RWPE1 (cell line): ENCODE results near the gene PDGFRB.

Source experiments
- CTCF ChIA-PET: fragments of 350-600 bp; sonication (Branson Sonifier 250); formaldehyde crosslinking; extraction: SDS; loops from one replicate; lab custom pipeline; 2021; lab: Yijun Ruan, JAX
- POLR2A ChIA-PET: fragments of 400-600 bp; formaldehyde crosslinking; extraction: SDS; loops from one replicate; lab custom pipeline; 2020; ENCODE audit warnings: antibody characterized with exemption; ENCODE audit not compliant: low non-redundant PET; lab: Yijun Ruan, JAX
- DNase-seq: peaks from one replicate; pipeline ENCODE4 v3.0.0; 2012; ENCODE audit warnings: low spot score
- H3K27ac ChIP-seq: fragments of 450-650 bp; 2 replicates; pipeline ENCODE4 v1.5.1; 2017
- TF ChIP-seq, protein P1 (sequence below): fragments of 450-650 bp; conservative IDR thresholded peaks from 2 replicates; pipeline ENCODE4 v1.5.1; 2017; ENCODE audit warnings: low read depth, mild to moderate bottlenecking

PDGFRB gene

DNA sequence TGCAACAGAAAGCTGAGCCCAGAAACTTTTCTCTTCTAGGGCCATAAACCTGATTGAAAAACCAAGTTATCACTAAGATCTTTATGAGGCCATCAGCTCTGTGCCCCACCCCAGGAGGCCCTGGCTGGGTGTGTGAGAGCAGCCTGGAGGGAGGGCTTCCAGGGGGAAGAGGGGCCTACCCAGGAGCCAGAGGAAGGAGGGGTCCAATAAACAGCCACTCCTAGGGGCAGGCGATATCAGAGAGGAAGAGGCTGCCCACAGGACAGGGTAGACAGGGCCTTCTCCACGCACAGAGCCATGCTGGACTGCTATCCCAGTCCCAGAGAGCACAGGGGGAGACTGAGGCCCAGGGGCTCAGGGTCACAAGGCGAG lies 6.5 kb upstream of the PDGFRB start:
- 0 out of 2 replicates have a peak overlapping the region, but pooled peaks have one; percentile 2 for H3K27ac ChIP-seq
- DNase-seq: no peak
- POLR2A ChIA-PET: no interaction called here
- CTCF ChIA-PET: interaction anchor here (0.6 to 1.6 kb wide), 11 partner anchors 13 to 471 kb away, joined by 3 to 6 read pairs (median 4); no protein-coding TSS in a partner anchor
- TF ChIP-seq, protein P1, sequence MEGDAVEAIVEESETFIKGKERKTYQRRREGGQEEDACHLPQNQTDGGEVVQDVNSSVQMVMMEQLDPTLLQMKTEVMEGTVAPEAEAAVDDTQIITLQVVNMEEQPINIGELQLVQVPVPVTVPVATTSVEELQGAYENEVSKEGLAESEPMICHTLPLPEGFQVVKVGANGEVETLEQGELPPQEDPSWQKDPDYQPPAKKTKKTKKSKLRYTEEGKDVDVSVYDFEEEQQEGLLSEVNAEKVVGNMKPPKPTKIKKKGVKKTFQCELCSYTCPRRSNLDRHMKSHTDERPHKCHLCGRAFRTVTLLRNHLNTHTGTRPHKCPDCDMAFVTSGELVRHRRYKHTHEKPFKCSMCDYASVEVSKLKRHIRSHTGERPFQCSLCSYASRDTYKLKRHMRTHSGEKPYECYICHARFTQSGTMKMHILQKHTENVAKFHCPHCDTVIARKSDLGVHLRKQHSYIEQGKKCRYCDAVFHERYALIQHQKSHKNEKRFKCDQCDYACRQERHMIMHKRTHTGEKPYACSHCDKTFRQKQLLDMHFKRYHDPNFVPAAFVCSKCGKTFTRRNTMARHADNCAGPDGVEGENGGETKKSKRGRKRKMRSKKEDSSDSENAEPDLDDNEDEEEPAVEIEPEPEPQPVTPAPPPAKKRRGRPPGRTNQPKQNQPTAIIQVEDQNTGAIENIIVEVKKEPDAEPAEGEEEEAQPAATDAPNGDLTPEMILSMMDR: no peak

DNA sequence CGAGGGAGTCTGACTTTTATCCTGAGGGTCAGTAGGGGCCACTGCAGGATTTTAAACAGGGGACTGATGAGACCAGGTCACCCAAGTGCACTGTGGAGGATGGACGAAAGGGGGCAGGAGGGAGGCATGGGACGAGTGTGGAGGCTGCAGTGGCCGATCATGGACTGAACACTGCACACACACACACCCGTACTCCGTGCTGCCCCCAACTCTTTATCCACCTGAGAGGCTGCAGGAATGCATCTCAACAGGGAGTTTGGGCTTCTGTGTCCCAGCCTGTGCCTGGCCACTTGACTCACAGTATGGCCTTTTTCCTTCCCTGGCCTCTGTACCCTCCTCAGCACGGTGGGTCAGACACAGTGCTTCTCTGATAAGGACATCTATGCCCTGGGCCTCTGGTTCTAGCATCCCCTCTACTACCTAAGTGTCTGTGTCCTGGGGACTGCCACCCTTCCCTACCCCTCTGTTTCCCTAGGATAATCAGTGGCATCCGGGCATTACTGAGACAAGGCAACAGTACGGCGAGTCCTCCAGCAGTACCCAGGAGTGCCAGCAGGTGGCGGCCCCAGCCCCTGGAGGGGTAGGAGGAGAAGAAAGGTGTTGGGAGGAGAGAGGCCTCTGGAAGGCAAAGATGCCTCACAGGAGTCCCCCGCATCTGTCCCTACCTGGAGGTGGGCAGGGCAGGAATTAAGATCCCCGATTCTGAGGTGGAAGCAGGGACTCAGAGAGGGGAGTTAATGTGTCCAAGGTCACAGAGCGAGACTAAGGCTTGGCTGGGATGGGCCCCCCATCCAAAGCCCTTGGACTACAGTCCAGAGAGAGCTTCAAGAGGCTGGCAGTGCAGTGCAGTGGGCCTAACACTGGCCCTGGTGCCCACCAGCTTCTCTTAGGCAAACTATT lies 5.8 kb upstream of the PDGFRB start:
- ChIA-PET POLR2A (no interaction called here), CTCF (interaction anchor here (0.6 to 1.6 kb wide), 14 partner anchors 13 to 471 kb away, joined by 3 to 6 read pairs (median 4); no protein-coding TSS in a partner anchor)
- TF ChIP-seq, protein P1: peak; percentile 98
- DNase-seq: peak; percentile 93
- 0 out of 2 replicates have a peak overlapping the region, but pooled peaks have one; percentile 2 for H3K27ac ChIP-seq

DNA sequence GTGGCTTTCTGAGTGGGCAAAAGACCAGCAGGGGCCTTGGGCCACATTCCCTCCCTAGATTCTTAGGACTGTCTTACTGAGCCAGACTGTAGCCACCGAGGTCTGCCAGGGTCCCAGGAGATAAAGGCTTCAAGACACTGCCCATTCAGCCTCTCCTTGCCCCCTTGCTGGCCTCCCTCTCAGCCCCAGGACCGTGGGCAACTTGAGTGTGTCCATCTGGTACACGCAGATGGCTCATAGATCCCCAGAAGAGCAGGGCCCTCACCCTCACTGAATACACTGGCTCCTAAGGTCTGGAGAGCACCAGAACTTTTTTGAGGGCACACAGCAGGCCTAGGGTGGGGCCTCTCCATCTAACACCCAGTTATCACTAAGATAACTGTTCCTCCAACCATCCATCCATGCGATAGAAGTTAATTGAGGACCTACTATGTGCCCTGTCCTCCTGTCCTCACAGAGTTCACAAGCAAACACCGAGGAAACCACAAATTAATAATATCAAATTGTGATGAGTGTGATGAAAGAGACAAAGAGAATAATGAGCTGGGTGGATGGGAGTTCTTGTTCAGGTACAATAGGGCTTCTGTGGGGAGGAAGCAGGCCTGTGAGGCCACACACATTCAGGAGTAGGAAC lies 4.9 kb upstream of the PDGFRB start:
- CTCF ChIA-PET: interaction anchor here (0.6 to 1.0 kb wide), 5 partner anchors 27 to 190 kb away, joined by 3 to 8 read pairs (median 3); no protein-coding TSS in a partner anchor
- TF ChIP-seq, protein P1: no peak
- POLR2A ChIA-PET: no interaction called here
- no peak for DNase-seq
- H3K27ac ChIP-seq: no peak overlapping the region

DNA sequence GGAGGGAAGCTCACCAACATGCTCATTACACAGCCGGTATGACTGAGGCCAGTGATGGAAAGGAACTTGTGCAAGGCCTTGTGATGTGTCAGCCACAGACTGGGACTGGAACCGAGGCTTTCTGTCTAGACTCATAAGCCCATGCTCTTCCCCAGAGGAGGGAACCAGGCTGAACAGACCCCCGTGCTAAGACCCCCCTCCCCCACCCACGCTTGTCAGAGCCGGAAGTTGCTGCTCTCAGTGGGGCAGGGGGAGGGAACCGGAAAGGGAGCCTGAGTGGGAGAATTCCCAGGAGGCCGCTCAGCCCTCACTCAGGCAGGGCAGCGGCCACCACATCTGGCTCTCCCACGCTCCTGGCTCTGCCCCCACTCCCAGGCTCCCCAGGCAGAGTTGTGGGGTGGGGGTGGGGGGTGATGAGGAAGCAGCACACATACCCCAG lies 4.1 kb upstream of the PDGFRB start:
- POLR2A ChIA-PET: no interaction called here
- CTCF ChIA-PET: interaction anchor here (0.5 to 1.2 kb wide), 4 partner anchors 11 to 191 kb away, joined by 3 to 8 read pairs (median 3); no protein-coding TSS in a partner anchor
- TF ChIP-seq, protein P1: no peak
- DNase-seq: no peak
- H3K27ac ChIP-seq: no peak overlapping the region

DNA sequence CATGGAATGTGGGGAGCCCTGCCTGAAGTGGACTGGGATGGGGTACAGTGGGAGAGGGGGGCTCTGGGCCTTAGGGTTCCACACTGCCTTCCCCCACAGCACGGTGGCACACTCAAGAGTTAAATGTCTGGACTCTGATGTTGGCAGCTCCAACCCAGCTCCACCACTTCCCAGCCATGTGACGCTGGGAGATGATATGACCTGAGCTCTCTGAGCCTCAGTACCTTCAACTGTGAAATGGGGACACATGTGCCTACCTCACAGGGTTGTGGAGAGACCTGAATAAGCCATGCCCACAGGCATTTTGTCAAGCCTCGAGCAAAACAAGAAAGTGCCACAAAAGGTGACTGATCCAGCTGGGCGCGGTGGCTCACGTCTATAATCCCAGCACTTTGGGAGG lies 3.4 kb upstream of the PDGFRB start:
- CTCF ChIA-PET: interaction anchor here (0.5 to 1.2 kb wide), 6 partner anchors 9 to 59 kb away, joined by 3 to 4 read pairs (median 3); no protein-coding TSS in a partner anchor

More for the DNA sequence above, 3.4 kb upstream of the PDGFRB start:
- TF ChIP-seq, protein P1: no peak
- no peak for DNase-seq
- POLR2A ChIA-PET: no interaction called here
- H3K27ac ChIP-seq: no peak overlapping the region
